Hepatocyte (in vitro differentiated cells): ENCODE measurements around the gene ZDHHC11B. TPM values are rescaled to one million over a fixed set of nuclear protein-coding genes. Genes with fewer than 3 reads are reported as not detected.
"Not testable (repeated sequence)": the region's sequence is repeated elsewhere in the genome, so short reads cannot be mapped to it uniquely, and the experiment has no call there.

Source experiments
- DNase-seq: peaks from one replicate; pipeline ENCODE4 v3.0.0-alpha.2; 2016; ENCODE audit warnings: low spot score
- H2AFZ ChIP-seq: fragments of 200-600 bp; sonication (generic); 2 replicates; pipeline ENCODE4 v1.6.0; 2016; ENCODE audit warnings: antibody characterized with exemption, mild to moderate bottlenecking
- H3K27ac ChIP-seq: fragments of 200-600 bp; sonication (generic); 2 replicates; pipeline ENCODE4 v1.5.1; 2016; ENCODE audit warnings: mild to moderate bottlenecking
- H3K27me3 ChIP-seq: fragments of 200-600 bp; sonication (generic); 2 replicates; pipeline ENCODE4 v1.6.1; 2016
- H3K36me3 ChIP-seq: fragments of 200-600 bp; sonication (generic); replicated peaks from 2 replicates; pipeline ENCODE4 v1.5.1; 2016; ENCODE audit warnings: low read depth; ENCODE audit not compliant: insufficient read depth
- H3K4me1 ChIP-seq: fragments of 200-600 bp; sonication (generic); 2 replicates; pipeline ENCODE4 v1.5.1; 2016; ENCODE audit warnings: mild to moderate bottlenecking, moderate library complexity; ENCODE audit not compliant: insufficient read depth
- H3K4me2 ChIP-seq: fragments of 200-600 bp; sonication (generic); 2 replicates; pipeline ENCODE4 v1.6.0; 2016
- H3K4me3 ChIP-seq: fragments of 200-600 bp; sonication (generic); 2 replicates; pipeline ENCODE4 v1.5.1; 2016; ENCODE audit warnings: mild to moderate bottlenecking
- H3K79me2 ChIP-seq: fragments of 200-600 bp; sonication (generic); 2 replicates; pipeline ENCODE4 v1.6.0; 2017; ENCODE audit warnings: mild to moderate bottlenecking
- H3K9me2 ChIP-seq: fragments of 200-600 bp; sonication (generic); replicated peaks from 2 replicates; pipeline ENCODE4 v1.6.0; 2017; ENCODE audit warnings: mild to moderate bottlenecking; ENCODE audit not compliant: insufficient read depth
- H3K9me3 ChIP-seq: fragments of 200-600 bp; sonication (generic); 2 replicates; pipeline ENCODE4 v1.5.1; 2016; ENCODE audit warnings: low read depth, mild to moderate bottlenecking
- H4K20me1 ChIP-seq: fragments of 200-600 bp; sonication (generic); 2 replicates; pipeline ENCODE4 v1.6.0; 2016; ENCODE audit warnings: mild to moderate bottlenecking; ENCODE audit not compliant: insufficient read depth, poor library complexity, severe bottlenecking
- WGBS: methylation state at CpG from one replicate; pipeline ENCODE4 v1.1.6; 2016; ENCODE audit warnings: low lambda C conversion rate; ENCODE audit errors: missing lambda C conversion rate; 5-methylcytosine and 5-hydroxymethylcytosine counted together
- polyA plus RNA-seq: library from polyadenylated mRNA; unstranded; fragments of >200 nt; fragmentation: Nextera tagmentation; extraction: Ambion mirVana; gene quantifications from 2 replicates; pipeline ENCODE4 v1.2.1, GENCODE V29; 2016
- total RNA-seq: library from RNA; depleted of rRNA; stranded (reverse); fragments of >200 nt; gene quantifications from 2 replicates; pipeline ENCODE4 v1.2.3, GENCODE V29; 2014

The ZDHHC11B gene
- total and polyA plus RNA-seq, 2 experiments from 2014 or later = 0.83 to 1.3 TPM

- not testable (repeated sequence) for H3K4me3 ChIP-seq, DNase-seq, H4K20me1 ChIP-seq, H3K79me2 ChIP-seq, H3K27me3 ChIP-seq, H3K4me2 ChIP-seq, H3K27ac ChIP-seq, H3K9me2 ChIP-seq, H3K4me1 ChIP-seq, H2AFZ ChIP-seq, H3K9me3 ChIP-seq, H3K36me3 ChIP-seq
- 93% methylated on average over 6 of the region's 6 CpGs for WGBS
These were observed 3.3 kb upstream of the ZDHHC11B start for GRCh38 chr5:787857-788233.

- not testable (repeated sequence) for H3K36me3 ChIP-seq, H3K4me1 ChIP-seq, H3K9me3 ChIP-seq, H4K20me1 ChIP-seq, H3K9me2 ChIP-seq, DNase-seq, H2AFZ ChIP-seq, H3K4me2 ChIP-seq, H3K27me3 ChIP-seq, H3K4me3 ChIP-seq, H3K27ac ChIP-seq, H3K79me2 ChIP-seq
- WGBS = 89% methylated on average over 13 of the region's 18 CpGs
These were observed 2.8 kb upstream of the ZDHHC11B start for GRCh38 chr5:787224-787856.

GRCh38 chr5:785181-785705 lies 714 bp upstream of the ZDHHC11B start:
- H4K20me1 ChIP-seq, H3K4me1 ChIP-seq, H3K27ac ChIP-seq, H3K36me3 ChIP-seq, H3K79me2 ChIP-seq, H3K27me3 ChIP-seq, H3K9me2 ChIP-seq, H3K9me3 ChIP-seq, H3K4me3 ChIP-seq: not testable (repeated sequence)
- WGBS = 22% methylated on average over 22 of the region's 43 CpGs
- peak overlapping the region; percentile 100 for H3K4me2 ChIP-seq
- H2AFZ ChIP-seq = peak overlapping the region; percentile 100
- DNase-seq = peak; percentile 25

GRCh38 chr5:783881-784427 lies 575 bp downstream of the ZDHHC11B start:
- Histone ChIP-seq H3K4me3 (peak overlapping the region; percentile 90), H2AFZ (peak overlapping the region; percentile 100), H3K4me2 (peak overlapping the region; percentile 100)
- H3K4me1 ChIP-seq, H3K9me3 ChIP-seq, H3K9me2 ChIP-seq, H3K27me3 ChIP-seq, H3K36me3 ChIP-seq, H3K79me2 ChIP-seq, H4K20me1 ChIP-seq, H3K27ac ChIP-seq: not testable (repeated sequence)
- DNase-seq = peak; percentile 22
- 11% methylated on average over 43 of the region's 43 CpGs for WGBS

- not testable (repeated sequence) for H4K20me1 ChIP-seq, H2AFZ ChIP-seq, H3K4me1 ChIP-seq, H3K9me2 ChIP-seq, H3K4me3 ChIP-seq, H3K27ac ChIP-seq, H3K9me3 ChIP-seq, H3K36me3 ChIP-seq, H3K27me3 ChIP-seq, DNase-seq, H3K79me2 ChIP-seq
- peak overlapping the region; percentile 79 for H3K4me2 ChIP-seq
- 9% methylated on average over 24 of the region's 31 CpGs for WGBS
These were observed 1.3 kb downstream of the ZDHHC11B start for GRCh38 chr5:783049-783802.

- not testable (repeated sequence) for H3K79me2 ChIP-seq, H3K36me3 ChIP-seq, H3K27me3 ChIP-seq, H3K9me3 ChIP-seq, H2AFZ ChIP-seq, H3K4me1 ChIP-seq, H3K27ac ChIP-seq, H4K20me1 ChIP-seq, H3K4me3 ChIP-seq, H3K9me2 ChIP-seq, DNase-seq, H3K4me2 ChIP-seq
- no CpG with 5 or more reads among the region's 12 CpGs for WGBS
These were observed 2.2 kb downstream of the ZDHHC11B start for GRCh38 chr5:782356-782755.

GRCh38 chr5:780571-780970 lies 4.0 kb downstream of the ZDHHC11B start:
- H3K27ac ChIP-seq, H3K4me2 ChIP-seq, H3K4me1 ChIP-seq, H3K79me2 ChIP-seq, H3K27me3 ChIP-seq, H2AFZ ChIP-seq, H4K20me1 ChIP-seq, H3K9me3 ChIP-seq, H3K4me3 ChIP-seq, H3K36me3 ChIP-seq, DNase-seq, H3K9me2 ChIP-seq: not testable (repeated sequence)
- WGBS = 92% methylated on average over 17 of the region's 17 CpGs

GRCh38 chr5:778967-779366 lies 5.6 kb downstream of the ZDHHC11B start:
- H3K27me3 ChIP-seq, H3K9me3 ChIP-seq, H3K4me3 ChIP-seq, H4K20me1 ChIP-seq, H2AFZ ChIP-seq, H3K79me2 ChIP-seq, H3K27ac ChIP-seq, DNase-seq, H3K4me1 ChIP-seq, H3K36me3 ChIP-seq, H3K4me2 ChIP-seq, H3K9me2 ChIP-seq: not testable (repeated sequence)
- WGBS = 77% methylated on average over 7 of the region's 9 CpGs

GRCh38 chr5:778421-778820 lies 6.1 kb downstream of the ZDHHC11B start:
- 89% methylated on average over 6 of the region's 6 CpGs for WGBS
- H3K36me3 ChIP-seq, H3K9me3 ChIP-seq, H3K27me3 ChIP-seq, H3K27ac ChIP-seq, H3K4me2 ChIP-seq, H3K9me2 ChIP-seq, H4K20me1 ChIP-seq, H2AFZ ChIP-seq, DNase-seq, H3K4me3 ChIP-seq, H3K4me1 ChIP-seq, H3K79me2 ChIP-seq: not testable (repeated sequence)
